ENCODE results near the gene MACROD2.

DNA sequence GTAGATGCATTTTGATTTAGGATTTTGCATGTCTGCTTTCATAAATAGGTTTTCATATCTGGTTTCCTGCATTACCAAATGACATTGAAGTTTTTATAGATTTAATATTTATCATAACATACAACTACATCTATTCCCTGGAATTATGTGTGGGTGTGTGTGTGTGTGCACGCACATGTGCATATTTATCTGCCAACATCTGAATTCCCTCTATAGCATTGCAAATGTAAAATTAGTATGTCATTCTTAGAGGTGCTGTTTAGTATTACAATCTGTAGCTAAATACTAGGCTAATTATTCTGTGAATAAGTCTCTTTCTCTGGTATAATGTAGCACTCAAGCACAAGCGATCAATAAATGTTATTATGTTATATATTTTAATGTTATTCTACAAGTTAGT is 820.0 kb downstream of the MACROD2 start:
- TF ChIP-seq, protein P1, sequence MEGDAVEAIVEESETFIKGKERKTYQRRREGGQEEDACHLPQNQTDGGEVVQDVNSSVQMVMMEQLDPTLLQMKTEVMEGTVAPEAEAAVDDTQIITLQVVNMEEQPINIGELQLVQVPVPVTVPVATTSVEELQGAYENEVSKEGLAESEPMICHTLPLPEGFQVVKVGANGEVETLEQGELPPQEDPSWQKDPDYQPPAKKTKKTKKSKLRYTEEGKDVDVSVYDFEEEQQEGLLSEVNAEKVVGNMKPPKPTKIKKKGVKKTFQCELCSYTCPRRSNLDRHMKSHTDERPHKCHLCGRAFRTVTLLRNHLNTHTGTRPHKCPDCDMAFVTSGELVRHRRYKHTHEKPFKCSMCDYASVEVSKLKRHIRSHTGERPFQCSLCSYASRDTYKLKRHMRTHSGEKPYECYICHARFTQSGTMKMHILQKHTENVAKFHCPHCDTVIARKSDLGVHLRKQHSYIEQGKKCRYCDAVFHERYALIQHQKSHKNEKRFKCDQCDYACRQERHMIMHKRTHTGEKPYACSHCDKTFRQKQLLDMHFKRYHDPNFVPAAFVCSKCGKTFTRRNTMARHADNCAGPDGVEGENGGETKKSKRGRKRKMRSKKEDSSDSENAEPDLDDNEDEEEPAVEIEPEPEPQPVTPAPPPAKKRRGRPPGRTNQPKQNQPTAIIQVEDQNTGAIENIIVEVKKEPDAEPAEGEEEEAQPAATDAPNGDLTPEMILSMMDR (IDR thresholded peaks at IDR 0.05; ENCODE audit: insufficient read depth, low read length, poor library complexity, severe bottlenecking): no peak
- no peak for TF ChIP-seq EZH2phosphoT487 (conservative IDR thresholded peaks at IDR 0.05; ENCODE audit: low read length)
